Activated effector memory CD4-positive, alpha-beta T cell treated with anti-CD3 and anti-CD28 coated beads, Interleukin-2, amount 50 U/mL, for 16 hours (primary cell): ENCODE data around the gene OGFOD1.

Source experiments
- DNase-seq: peaks from one replicate; pipeline ENCODE4 v3.0.0-alpha.2; 2020

Gene OGFOD1

DNA sequence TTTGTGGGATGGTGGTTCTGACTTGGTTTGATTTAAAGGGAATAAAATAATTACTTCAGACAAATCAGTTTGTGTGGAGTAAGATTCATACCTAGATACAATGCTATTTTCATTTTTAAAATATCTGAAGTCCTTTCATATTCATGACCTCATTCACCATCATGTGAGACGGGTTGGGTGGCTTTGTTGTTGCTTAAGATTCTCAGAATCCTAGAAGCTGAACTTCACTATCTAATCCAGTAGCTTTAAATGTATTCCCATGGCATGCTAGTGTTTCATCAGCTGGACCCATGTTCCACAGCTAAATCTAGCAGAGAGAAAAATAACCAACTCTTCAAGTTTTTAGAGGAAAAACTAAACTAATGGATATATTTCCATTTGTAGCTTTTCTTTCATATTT is 23.3 kb upstream of the OGFOD1 start:
- DNase-seq: no peak

DNA sequence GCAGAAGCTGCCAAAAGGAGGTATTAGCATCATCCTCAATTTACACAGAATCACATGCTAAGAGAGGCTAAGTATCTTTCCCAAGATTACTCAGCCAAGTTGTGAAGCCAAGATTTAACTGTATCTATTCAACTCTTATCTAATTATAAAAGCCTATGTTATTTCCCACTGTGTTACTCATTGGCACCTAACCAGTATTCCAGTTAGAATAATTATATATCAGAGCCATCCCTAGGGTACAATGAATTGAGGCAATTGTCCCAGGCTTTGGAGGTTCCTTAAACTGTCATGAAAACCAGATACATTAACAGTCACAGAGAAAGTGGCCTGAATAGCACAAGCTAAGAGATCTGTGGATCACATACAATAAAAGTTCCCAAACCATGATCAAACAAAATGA is 15.1 kb upstream of the OGFOD1 start:
- DNase-seq: no peak

DNA sequence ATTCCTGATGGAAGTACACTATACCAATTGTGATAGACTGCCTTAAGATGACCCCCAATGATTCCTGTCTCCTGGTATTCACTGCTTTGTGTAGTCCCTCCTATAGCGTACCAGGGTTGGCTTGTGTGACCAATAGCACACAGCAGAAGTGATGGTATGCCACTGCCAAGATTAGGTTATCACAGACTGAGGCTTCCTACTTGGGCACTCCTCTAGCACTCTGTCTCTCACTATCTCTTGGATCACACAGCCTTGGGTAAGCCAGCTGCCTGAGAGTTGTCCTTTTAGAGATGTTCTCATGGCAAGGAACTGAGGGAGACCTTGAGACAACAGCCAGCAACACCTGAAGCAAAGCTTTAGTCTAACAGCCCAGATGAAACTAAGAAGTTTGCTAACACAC is 13.3 kb upstream of the OGFOD1 start:
- DNase-seq: no peak

DNA sequence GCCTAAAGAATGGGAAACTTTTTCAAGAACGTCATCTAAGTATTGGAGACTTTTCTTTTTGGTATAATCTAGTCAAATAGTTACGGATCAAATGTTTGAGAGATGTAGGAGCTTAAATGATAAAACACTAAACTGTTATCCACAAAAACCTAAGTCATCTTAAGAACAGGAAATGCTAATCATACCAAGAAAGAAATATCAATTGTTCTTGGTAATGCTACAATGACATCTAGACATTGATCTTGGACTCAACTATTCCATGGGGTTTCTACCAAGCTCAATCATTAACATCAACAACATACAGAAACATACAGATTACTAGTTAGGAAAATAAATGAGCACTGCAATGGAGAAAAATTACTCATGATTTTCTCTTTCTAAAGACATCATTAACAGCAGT is 4.1 kb upstream of the OGFOD1 start:
- no peak for DNase-seq

DNA sequence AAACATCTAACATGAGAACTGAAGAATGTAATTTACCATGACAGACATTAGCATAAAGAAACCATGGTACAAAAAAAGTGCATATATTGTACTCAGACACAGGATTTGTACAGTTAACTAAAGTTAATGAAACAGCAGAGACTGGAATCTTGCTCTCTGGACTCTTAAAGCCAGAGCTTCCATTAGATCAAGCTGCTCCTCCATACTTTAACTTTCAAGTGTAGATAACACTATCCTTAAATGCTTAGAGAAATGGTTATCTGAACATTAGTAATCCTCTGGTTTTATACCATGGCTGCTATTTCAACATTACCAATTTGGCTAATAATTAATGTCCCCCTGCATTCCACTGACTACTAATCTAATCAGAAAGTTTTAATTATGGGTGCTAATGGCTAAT is 3.3 kb upstream of the OGFOD1 start:
- no peak for DNase-seq

DNA sequence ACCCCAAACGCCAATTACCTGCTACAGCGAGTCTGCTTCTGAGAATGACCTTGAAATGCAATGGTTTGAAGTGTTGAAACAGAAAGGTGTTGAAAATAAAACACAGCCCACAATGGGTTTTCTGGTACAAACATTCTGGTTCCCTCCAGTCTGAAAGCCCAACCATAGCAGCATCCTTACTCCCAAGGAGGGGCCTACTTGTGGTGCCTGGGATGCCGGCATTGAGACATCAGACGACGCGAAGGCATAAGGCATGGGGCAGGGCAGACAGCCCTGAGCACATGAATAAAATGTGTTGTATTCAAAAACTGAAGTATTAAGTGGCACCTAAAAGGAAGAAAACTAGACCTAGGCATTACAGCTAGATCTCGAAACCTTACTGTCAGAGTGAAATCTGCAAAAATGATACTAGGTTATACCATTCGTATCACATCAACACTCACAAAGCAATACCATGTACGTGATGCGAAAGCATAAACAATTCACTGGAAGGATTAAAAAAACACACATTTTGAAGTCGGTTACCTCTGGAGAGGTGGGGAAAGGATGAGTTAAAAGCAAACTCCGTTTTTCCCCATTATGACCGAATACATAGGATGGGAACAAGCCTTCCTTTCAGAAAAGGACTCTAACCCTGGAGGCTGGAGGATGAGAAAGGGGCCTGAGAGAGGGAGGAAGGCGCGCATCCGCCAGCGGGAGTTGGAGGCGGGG is 924 bp upstream of the OGFOD1 start:
- DNase-seq: peak; percentile 63

DNA sequence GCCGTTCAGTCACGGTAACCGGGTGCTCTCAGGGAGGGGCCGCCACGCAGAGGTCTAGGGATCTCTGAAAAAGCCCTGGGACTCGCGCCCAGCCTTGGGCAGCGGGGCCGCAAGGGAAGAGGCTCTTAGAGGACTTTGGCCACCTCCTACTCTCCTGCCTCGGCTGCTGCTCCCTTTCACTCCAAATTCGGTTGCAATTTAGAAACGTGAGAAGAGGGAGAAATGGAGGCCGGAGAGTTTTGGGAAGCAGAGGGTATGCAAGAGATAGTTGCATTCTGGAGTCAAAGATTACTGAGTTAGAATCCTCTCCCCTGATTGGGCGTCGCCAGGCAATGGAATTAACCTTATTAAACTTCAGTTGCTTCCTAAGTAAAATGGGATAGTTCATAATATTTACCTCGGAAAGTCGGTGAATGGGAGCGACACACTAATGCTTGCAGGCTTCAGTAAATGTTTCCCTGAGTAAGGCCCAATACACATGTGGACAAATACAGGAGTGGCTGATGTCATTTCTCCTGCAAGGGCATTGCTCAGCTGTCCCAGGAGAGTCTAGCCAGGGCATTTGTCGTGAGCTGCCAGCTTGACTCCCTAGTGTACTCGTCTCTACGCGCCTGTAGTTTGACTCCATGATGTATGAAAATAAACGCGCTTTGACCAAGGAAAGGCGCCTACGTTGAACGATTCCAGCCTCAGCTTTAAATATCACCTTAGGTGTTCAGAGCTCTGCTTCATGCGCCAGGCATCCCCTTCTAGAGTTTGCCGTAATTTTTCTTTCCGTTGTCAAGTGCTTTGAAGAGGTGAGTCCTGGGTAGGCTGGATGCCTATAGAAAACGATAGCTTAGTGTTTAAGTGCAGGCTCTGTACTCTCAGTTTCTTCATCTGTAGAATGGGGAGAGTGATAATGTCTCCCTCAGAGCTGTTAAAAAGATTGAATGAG is 667 bp downstream of the OGFOD1 start:
- DNase-seq: peak; percentile 61

DNA sequence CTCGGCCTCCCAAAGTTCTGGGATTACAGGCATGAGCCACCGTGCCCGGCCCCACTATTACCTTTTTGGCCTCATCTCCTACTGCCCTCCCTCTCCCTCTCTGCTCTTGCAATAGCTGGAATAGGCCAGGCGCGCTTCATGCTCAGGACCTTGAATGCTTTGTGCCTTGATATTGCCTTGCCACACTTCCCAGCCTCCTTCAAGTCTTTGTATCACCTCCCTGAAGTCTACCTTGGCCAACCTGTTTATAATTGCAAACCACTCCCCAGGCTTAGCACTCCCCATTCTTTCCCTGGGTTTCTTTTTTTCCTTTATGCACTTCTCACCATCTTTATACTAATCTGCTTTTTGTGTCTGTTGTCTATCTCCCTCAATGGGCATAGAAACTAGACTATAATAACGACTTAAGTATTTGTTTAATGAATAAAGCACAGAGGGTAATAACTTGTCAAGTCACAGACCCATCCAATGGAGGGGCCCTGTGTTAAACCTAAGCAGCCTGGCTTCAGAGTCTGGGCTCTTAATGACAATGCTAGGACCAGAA is 6.6 kb downstream of the OGFOD1 start:
- DNase-seq: no peak

DNA sequence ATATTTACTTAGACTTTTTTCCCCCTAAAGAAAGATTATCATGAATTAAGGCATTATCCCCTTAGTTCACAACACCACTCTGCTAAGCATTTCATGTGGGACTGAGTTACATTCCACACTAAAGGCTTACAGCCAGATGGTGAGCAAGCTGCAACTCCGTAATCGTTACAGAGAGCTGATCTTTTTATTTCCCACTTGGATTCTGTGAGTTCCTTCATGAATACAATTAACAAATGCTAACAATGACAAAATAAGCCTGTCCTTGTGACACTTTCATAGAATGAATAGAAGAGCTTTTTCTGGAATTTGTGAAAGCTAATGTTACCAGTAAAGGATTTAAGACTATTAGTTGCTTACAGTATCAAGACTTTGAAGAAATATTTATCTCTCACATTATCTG is 8.7 kb downstream of the OGFOD1 start:
- DNase-seq: no peak

DNA sequence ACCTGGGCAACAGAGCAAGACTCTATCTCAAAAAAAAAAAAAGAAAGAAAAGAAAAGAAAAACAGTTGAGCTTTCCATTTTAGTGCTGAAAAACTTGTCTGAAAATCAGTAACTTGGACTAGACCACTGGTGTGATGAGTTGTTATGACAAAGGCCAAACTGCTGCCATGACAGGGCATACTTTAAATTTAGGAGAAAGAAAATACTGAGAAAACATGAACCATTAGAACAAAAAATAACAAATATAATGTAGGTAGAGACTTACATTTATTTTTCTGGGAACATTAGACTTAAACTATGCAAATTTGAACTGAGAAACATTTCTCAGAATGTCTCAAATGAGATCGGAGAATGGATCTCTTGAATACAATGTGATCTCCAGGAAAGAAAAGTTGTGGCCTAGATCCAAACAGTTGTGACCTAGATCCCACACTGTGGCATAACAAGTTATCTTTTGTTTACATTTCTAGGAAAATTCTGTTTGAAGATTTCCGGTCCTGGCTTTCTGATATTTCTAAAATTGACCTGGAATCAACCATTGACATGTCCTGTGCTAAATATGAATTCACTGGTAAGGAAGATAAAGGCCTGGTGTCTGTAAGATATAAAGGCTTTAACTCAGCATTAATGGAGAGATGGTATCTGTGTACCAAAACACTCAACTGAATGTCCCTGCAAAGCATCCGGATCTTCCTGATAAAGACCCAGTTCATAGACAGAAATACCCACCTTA is 10.9 kb downstream of the OGFOD1 start:
- no peak for DNase-seq

DNA sequence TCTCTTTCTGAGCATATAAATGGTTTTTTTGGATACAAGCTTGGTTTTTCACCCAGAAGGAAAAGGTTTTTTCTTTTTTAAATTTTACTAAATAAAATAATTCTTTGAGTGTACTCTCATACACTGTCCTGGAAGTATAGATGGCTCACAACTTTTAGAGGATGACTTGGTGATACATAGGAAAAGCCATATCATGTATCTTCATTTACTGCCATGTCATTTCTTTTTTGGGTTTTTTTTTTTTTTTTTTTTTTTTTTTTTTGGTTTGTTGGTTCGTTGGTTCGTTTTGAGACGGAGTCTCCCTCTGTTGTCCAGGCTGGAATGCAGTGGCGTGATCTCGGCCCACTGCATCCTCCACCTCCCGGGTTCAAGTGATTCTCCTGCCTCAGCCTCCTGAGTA is 11.8 kb downstream of the OGFOD1 start:
- no peak for DNase-seq

DNA sequence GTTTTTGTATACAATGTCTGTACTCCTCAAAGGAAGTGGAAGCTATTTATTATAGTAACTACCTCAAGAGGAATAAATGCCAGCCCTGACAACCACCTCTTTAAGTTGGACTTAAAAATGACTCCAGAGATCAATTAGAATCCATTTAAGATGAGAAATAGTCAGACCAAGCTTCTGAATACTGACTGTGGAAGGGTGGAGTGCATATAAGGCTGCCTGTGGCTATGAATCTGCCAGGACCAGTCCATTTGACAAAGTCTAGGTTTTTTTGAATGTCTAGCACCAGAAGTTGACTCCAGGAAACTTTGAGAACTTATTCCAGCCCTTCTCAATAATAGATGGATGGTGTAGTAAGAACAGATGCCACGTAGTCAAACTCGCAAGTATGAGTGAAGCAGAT is 15.0 kb downstream of the OGFOD1 start:
- no peak for DNase-seq

DNA sequence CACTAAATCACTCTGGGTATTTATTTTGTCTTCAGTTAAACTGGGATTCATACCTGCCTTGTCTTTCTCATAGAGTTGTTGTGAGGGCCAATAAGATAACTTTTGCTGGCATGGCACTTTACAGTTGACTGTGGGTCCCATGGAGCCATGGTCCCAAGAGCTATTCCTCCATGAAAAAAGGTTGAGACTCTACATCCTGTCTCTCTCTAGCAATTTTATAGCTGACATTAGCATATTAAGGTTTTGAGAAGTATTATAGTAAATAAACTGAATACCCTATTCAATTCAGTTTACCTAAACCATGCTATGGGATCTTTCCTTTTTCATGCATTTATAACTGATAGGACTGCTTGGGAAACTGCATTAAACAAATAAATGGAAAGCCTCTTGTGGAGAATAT is 17.4 kb downstream of the OGFOD1 start:
- DNase-seq: no peak

DNA sequence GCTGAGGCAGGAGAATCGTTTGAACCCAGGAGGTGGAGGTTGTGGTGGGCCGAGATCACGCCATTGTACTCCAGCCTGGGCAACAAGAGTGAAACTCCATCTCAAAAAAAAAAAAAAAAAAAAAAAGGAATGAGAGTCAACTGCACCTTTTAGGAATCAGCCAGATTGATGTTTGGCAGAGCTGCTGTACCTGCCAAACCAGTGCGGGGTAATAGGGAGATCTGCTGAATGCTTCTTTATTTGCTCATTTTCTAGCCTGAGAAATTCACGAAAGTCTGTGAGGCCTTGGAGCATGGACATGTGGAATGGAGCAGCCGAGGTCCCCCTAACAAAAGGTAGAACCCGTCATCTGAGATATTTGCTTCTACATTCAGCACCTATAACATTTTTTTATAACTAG is 18.4 kb downstream of the OGFOD1 start:
- no peak for DNase-seq

DNA sequence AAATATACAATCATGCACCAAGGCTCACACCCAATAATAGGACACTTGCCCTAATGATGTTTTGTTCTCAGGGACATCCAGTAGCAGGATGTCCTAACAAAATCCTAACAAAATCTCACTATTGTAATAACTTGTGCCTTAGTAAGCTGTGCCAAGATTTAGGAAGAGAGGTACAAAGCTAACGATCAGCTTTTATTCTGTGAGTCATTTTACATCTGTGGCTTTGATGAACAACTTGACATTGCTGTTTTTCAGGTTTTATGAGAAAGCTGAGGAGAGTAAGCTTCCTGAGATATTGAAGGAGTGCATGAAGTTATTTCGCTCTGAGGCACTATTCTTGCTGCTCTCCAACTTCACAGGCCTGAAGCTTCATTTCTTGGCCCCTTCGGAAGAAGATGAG is 18.9 kb downstream of the OGFOD1 start:
- no peak for DNase-seq

DNA sequence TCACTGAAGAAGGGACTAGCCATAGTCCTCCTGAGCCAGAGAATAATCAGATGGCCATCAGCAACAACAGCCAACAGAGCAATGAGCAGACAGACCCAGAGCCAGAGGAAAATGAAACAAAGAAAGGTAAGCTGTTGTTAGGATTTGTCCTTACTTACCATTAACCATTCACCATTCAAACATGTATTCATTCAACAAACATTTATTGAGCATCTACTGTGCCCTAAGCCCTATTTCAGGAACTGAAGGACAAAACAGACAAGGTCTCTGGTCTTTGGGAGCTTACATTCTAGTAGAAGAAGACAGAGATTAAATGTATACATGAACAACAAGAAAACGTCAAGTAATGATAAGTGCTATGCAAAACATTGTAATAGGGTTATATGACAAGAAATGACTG is 19.3 kb downstream of the OGFOD1 start:
- DNase-seq: no peak

DNA sequence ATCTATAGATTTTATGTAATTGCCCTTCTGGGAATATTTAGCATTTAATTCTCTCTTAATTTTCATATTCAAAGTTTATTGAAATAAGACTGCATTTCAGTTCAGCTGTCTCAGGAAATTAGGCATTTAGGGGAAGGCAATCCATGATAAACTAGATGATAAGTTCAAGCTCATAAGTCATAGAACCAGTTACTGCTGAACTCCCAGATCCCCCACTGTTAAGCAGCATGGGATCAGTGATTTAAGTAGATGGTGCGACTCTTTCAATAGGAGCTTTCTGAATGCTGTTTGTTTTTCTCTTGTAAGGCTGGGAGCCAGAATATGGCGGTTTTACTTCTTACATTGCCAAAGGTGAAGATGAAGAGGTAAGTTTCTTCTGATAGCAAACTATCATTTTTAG is 23.8 kb downstream of the OGFOD1 start:
- no peak for DNase-seq

DNA sequence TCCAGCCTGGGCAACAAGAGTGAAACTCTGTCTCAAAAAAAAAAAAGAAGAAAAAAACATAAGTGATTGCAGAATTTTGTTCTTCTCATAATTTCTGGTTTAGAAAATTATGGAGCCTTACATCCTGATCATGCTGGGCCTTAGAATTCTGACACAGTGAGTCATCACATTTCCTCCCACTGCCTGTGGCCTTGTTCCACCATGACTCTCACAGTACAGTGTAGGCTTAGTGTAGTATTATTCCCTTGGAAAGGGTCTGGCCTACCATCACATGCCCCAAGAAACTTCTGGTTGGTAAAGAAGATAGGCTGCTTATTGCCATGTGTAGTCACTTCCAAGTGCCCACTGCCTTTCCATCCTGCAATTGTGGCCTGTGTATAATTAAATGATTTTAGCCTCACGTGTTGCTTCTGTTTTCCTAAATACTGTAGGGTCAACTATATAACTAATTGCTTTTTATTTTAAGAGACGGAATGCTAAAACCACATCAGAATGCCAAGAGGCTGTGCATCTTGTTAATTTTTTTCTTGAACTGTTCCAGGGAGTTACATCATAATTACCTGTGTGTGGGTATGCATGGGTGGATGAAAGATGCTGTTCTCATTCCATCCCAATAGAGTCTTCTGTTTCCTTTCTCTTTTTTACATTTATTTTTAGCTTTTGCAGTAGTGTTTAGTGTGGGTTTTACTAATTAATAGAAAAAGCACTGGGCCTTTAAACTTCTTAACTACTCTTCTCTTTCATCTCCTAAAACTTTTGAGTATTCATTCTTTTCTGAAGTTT is 25.9 kb downstream of the OGFOD1 start:
- no peak for DNase-seq

DNA sequence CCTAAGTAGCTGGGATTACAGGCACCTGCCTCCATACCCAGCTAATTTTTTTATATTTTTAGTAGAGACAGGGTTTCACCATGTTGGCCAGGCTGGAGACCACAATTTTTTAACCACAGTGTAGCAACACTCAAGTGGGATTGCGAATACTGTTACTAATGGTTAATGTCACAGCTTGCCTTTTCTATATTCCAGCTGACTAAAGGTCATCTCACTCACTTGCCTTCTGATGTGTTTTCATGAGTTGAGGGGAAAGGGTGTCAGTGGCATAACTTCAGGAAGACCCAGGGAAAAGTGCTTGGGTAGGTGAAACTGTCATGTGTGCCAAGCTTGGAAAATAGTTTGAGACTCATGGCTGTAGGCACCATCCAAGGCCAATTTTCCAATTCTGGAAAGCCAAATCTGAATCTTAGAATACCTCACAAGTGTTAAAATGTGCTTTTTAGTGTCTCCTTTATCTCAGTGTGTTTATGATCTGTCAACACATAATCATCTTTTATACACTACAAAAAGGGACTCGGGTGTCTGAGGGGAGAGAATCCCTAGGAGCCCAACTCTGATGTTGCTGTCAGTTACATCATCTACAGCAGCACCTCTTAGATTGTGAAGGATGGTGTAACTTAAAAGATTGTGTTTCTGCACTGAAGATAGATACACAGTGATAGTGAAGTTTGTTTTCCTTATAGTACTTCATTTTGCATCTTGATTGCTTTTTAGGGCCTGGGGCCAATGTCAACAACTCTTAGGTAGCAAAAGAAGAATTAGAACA is 27.1 kb downstream of the OGFOD1 start:
- no peak for DNase-seq

DNA sequence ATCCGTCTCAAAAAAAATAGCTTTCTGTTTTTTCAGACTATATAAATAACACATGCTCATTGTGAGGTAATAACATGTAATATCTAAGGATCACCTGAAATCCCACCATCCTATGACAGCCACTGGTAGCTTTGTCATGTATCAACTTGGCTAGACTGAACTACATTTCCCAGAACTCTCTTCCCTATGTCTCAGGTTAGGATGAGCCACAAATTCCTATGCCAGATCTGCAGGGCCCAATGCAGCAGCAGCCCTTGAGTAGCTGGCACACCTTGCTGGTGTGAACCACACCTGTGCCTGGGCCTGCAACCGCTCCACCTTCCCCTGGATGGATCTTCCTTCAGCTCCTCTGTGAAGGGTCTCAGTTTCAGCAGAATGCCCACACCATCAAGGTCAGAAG is 28.1 kb downstream of the OGFOD1 start:
- no peak for DNase-seq

DNA sequence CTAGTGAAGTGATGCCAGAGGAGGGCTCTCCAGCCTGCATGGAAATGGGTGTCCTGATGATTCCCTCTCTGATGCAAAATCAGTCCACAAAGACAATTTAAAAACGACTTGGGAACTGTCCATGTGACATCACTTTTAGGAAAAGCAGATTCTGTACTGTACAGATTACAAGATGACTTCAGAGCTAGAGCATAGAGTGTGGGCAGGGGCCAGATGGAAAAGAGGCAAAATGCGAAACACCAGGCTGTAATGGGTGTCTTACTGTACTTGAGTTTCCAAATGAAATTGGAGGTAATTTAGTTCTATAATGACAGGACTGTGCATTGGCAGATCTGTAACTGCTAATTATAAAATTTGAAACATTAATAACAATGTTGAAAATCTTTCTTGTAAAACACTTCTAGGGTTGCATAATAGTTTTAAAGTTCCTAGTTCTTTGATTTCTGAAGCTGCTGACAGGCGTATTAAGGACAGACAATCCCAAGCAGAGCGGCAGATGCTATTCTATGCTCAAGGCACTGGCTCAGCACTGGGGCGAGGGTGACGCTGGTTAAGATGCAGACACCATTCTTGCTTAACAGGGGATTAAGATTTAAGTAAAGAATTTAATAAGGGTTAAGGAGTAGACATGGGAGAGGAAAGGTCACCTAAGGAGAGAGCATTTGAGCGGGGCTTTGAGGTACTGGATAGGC is 29.6 kb downstream of the OGFOD1 start:
- DNase-seq: no peak
